Common myeloid progenitor, CD34-positive (primary cell): ENCODE results near the gene BRD1.

Experiments
- CTCF ChIA-PET: fragments of 350-600 bp; sonication (Branson Sonifier 250); formaldehyde crosslinking; loops from one replicate; lab custom pipeline; 2021; ENCODE audit warnings: antibody characterized with exemption; lab: Charles Lee
- POLR2A ChIA-PET: fragments of 350-600 bp; sonication (Branson Sonifier 250); formaldehyde crosslinking; loops from one replicate; lab custom pipeline; 2021; ENCODE audit warnings: antibody characterized with exemption; lab: Charles Lee
- DNase-seq, 3 donors: peaks; one replicate each; pipeline versions ENCODE4 v3.0.0 to v3.0.0-alpha.2; 2013
- H3K27ac ChIP-seq, 2 experiments: 1 replicate in 1 of 2; 2 replicates in 1 of 2; pipeline ENCODE4 v1.7.0; 2013; ENCODE audit warnings: inconsistent platforms in 2 of 2, low read length in 2 of 2, mild to moderate bottlenecking in 2 of 2, low read depth in 1 of 2, moderate library complexity in 1 of 2; ENCODE audit not compliant: severe bottlenecking in 2 of 2, insufficient read depth in 1 of 2, poor library complexity in 1 of 2
- H3K27me3 ChIP-seq, 5 experiments: replicated peaks in 2 of 5; 1 replicate in 3 of 5; 2 replicates in 2 of 5; pipeline versions ENCODE4 v1.6.1 to v1.7.0; 2013; ENCODE audit warnings: low read length in 4 of 5, mild to moderate bottlenecking in 2 of 5, moderate library complexity in 2 of 5, inconsistent platforms in 1 of 5; ENCODE audit not compliant: insufficient read depth in 5 of 5, control insufficient read depth in 4 of 5
- H3K36me3 ChIP-seq, 4 experiments: 1 replicate in 2 of 4; 2 replicates in 2 of 4; pipeline versions ENCODE4 v1.6.1 to v1.7.0; 2013; ENCODE audit warnings: low read length in 3 of 4, control low read depth in 1 of 4, mild to moderate bottlenecking in 1 of 4; ENCODE audit not compliant: control insufficient read depth in 4 of 4, insufficient read depth in 4 of 4
- H3K4me1 ChIP-seq, 4 experiments: 1 replicate in 3 of 4; 2 replicates in 1 of 4; pipeline versions ENCODE4 v1.6.1 to v1.7.1; 2013; ENCODE audit warnings: low read length in 3 of 4, mild to moderate bottlenecking in 3 of 4, control low read depth in 1 of 4, inconsistent platforms in 1 of 4, moderate library complexity in 1 of 4; ENCODE audit not compliant: control insufficient read depth in 4 of 4, insufficient read depth in 4 of 4; ENCODE audit errors: control extremely low read depth in 1 of 4
- H3K4me3 ChIP-seq, 7 experiments: 1 replicate in 4 of 7; 2 replicates in 3 of 7; pipeline versions ENCODE4 v1.5.1 to v1.7.0; 2013; ENCODE audit warnings: mild to moderate bottlenecking in 7 of 7, low read length in 6 of 7, moderate library complexity in 6 of 7, inconsistent platforms in 2 of 7, low read depth in 2 of 7, control low read depth in 1 of 7; ENCODE audit not compliant: insufficient read depth in 4 of 7, control insufficient read depth in 1 of 7; ENCODE audit errors: extremely low read depth in 1 of 7
- H3K9me3 ChIP-seq, 5 experiments: 1 replicate in 4 of 5; 2 replicates in 1 of 5; pipeline versions ENCODE4 v1.6.1 to v1.7.1; 2013; ENCODE audit warnings: low read length in 4 of 5, mild to moderate bottlenecking in 2 of 5, inconsistent platforms in 1 of 5, low read depth in 1 of 5, moderate library complexity in 1 of 5; ENCODE audit not compliant: control insufficient read depth in 4 of 5, insufficient read depth in 2 of 5; ENCODE audit errors: control extremely low read depth in 1 of 5
- WGBS: methylation state at CpG from one replicate; pipeline ENCODE4 v1.1.5; 2013; ENCODE audit not compliant: insufficient coverage; 5-methylcytosine and 5-hydroxymethylcytosine counted together

BRD1 gene

GRCh38 chr22:49861642-49862495 is 34.2 kb upstream of the BRD1 start:
- ChIA-PET CTCF (interaction anchor here (1.3 kb wide), 1 partner anchor 39 kb away, joined by 5 read pairs; no protein-coding TSS in a partner anchor), POLR2A (interaction anchor here (0.5 to 0.7 kb wide), 2 partner anchors 9 to 31 kb away, joined by 3 to 5 read pairs; no protein-coding TSS in a partner anchor)
- WGBS = 82% methylated on average over 24 of the region's 29 CpGs
- Histone ChIP-seq H3K9me3 (peaks cover 0 to 15% (median 9%) of the 10 kb centered on the region in 5 experiments), H3K27me3 (no peaks in the 10 kb centered on the region), H3K4me3 (peak overlapping the region in 1 of 7 experiments; percentile 15), H3K4me1 (peaks cover 0 to 38% (median 17%) of the 10 kb centered on the region in 4 experiments), H3K27ac (peak overlapping the region in 1 of 2 experiments; percentile 49), H3K36me3 (peaks cover 0 to 23% (median 12%) of the 10 kb centered on the region in 4 experiments)
- DNase-seq = peak; percentile 65 to 78 (median 70)

GRCh38 chr22:49858827-49859226 is 31.2 kb upstream of the BRD1 start:
- Histone ChIP-seq H3K27ac (no peak overlapping the region), H3K9me3 (no peaks in the 10 kb centered on the region), H3K4me1 (peaks cover 5 to 61% (median 39%) of the 10 kb centered on the region in 4 experiments), H3K36me3 (peaks cover 0 to 21% (median 8%) of the 10 kb centered on the region in 4 experiments), H3K4me3 (no peak overlapping the region), H3K27me3 (no peaks in the 10 kb centered on the region)
- CTCF ChIA-PET = interaction anchor here (1.2 to 1.3 kb wide), 2 partner anchors 16 to 44 kb away, joined by 3 read pairs; no protein-coding TSS in a partner anchor
- no peak for DNase-seq
- 96% methylated on average over 10 of the region's 14 CpGs for WGBS
- POLR2A ChIA-PET = no interaction called here

DNA sequence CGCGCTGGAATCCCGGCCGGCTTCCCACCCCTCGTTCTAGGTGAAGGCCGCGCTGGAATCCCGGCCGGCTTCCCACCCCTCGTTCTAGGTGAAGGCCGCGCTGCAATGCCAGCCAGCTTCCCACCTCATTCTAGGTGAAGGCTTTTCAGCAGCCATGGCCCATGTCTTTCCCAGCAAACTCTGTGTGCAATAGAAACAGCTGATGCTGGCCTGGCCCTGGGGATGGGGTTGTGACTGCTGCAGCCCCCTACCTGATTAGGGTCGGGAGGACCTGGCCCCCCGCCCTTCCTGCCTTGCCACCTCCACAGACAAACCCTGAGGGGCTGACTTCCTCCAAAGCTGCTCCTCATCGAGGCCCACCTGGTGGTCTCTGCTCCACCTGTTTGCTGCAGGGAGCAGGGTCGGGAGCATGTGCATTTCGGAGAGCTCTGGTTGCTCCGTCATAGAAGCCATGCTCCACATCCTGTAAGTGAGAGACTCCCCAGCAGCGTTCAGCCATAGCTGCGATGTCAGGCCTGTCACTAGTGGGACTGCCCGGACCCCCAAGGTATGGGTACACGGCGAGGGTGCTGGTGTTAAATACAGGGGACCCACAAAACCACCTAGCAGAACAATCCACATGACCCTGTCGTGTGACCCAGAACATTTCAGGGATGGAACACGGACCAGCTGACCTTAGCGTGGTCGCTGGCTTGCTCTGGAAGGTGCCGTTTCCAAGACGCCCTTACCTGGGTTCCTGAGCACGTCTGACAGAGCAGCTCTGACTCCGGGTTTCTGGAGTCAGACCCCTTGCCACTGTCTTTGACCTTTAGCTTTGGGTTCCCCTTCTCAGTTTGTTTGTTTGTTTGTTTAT is 29.3 kb upstream of the BRD1 start:
- Histone ChIP-seq H3K4me3 (no peak overlapping the region), H3K27ac (no peak overlapping the region), H3K9me3 (no peaks in the 10 kb centered on the region), H3K36me3 (peaks cover 0 to 21% (median 8%) of the 10 kb centered on the region in 4 experiments), H3K4me1 (peaks cover 5 to 62% (median 44%) of the 10 kb centered on the region in 4 experiments), H3K27me3 (no peaks in the 10 kb centered on the region)
- ChIA-PET POLR2A (no interaction called here), CTCF (no interaction called here)
- WGBS = 94% methylated on average over 25 of the region's 31 CpGs
- DNase-seq = no peak

GRCh38 chr22:49856343-49856742 is 28.7 kb upstream of the BRD1 start:
- POLR2A ChIA-PET = no interaction called here

DNA sequence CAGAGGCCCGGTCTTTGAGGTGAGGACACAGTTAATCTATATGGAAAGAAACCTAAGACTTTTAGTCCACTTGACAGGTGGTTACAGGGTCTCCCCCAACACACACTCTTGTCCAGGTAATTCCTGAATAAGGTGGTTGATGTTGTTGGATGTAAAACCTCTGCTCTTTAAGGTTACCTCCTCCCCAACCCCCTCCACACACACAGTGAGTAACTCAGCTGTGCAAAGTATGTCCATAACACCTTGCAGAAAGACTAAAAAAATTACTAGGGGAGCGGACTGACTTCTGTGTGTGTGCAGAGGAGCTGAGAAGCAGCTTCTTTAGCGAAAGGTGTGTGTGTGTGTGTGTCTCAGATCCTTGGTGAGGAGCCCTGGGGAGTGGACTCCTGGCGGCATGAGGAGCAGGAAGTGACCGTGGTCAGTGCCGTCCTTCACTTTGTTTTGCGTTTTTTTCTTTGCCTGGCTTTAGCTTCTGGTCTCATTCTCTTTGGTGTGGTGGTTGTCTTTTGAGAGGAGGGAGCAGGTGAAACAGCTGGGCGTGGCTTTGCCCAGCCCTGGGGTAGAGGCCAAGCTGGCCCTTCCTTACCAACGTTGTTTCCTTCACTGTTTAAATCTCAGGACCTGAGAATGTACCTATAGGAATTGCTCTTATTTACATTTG is 27.7 kb upstream of the BRD1 start:
- Histone ChIP-seq H3K27ac (peak overlapping the region; percentile 72 to 86), H3K27me3 (no peaks in the 10 kb centered on the region), H3K9me3 (no peaks in the 10 kb centered on the region), H3K4me3 (peak overlapping the region in 5 of 7 experiments; percentile 77 to 99 (median 92)), H3K4me1 (peaks cover 5 to 63% (median 49%) of the 10 kb centered on the region in 4 experiments), H3K36me3 (peaks cover 0 to 21% (median 8%) of the 10 kb centered on the region in 4 experiments)
- WGBS = 53% methylated on average over 5 of the region's 9 CpGs
- no peak for DNase-seq
- CTCF ChIA-PET = no interaction called here
- POLR2A ChIA-PET = interaction anchor here (0.8 to 2.4 kb wide), 4 partner anchors 26 to 66 kb away, joined by 3 to 17 read pairs (median 3); partner anchors contain the start of genes ALG12 and CRELD2

More at GRCh38 chr22:49856343-49856742, 28.7 kb upstream of the BRD1 start:
- 91% methylated on average over 19 of the region's 23 CpGs for WGBS
- Histone ChIP-seq H3K4me1 (peaks cover 5 to 61% (median 44%) of the 10 kb centered on the region in 4 experiments), H3K36me3 (peaks cover 0 to 21% (median 8%) of the 10 kb centered on the region in 4 experiments), H3K27ac (no peak overlapping the region), H3K9me3 (no peaks in the 10 kb centered on the region), H3K27me3 (no peaks in the 10 kb centered on the region), H3K4me3 (no peak overlapping the region)
- no peak for DNase-seq
- CTCF ChIA-PET = no interaction called here

DNA sequence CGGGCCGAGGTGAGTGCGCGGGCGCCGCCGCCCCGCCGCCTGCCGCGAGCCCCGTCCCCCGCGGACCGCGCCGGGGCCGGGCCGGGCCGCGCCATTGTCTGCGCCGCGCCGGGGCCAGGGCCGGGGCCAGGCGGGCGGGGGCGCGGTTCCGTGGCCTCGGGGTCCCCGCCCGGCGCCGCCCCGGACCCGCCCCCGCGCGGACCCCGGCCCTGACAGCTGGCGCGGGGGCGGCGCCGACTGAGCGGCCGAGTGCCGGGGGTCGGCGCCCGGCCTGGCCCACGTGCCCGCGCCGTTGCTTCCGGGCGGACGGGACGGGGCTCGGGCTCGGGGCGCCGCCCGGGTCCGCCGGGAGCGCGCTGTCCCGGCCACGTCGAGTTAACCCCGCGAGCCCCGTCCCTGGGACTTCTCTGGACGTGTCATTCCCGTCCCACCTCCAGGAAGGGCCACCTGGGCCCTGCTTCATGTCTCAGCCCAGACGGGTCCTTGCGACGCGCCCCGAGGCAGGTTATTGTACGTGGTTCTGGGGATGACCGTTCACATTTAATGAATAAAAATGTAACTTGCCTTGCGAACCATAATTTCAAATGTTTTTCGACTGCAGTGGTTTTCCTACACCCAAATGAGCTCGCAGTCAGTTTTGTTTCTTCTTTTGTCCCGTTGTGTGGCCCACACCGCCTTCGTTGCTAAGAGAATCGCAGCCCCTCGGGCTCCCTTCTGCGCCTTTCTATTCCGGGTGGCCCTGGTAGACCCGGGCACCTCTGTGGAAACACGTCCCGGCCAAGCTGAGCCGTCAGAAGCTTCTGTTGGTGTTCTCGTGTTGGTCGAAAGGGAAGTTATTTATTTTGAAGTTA is 26.5 kb upstream of the BRD1 start:
- peaks cover 5 to 66% (median 60%) of the 10 kb centered on the region in 4 experiments for H3K4me1 ChIP-seq
- no peaks in the 10 kb centered on the region for H3K27me3 ChIP-seq
- under 1% methylated on average over 78 of the region's 101 CpGs for WGBS
- peak overlapping the region; percentile 72 to 86 for H3K27ac ChIP-seq
- H3K9me3 ChIP-seq = no peaks in the 10 kb centered on the region
- DNase-seq = peak in 2 of 3 donors; percentile 55 to 61
- ChIA-PET CTCF (no interaction called here), POLR2A (interaction anchor here (0.5 to 2.4 kb wide), 6 partner anchors 14 to 65 kb away, joined by 3 to 17 read pairs (median 3); partner anchors contain the start of genes ALG12 and CRELD2)
- peaks cover 0 to 19% (median 8%) of the 10 kb centered on the region in 4 experiments for H3K36me3 ChIP-seq
- peak overlapping the region; percentile 46 to 99 (median 89) for H3K4me3 ChIP-seq
